Hypothalamus (tissue), 51 donors: ENCODE results near the gene GAL3ST3.
"Not testable (repeated sequence)": the region's sequence is repeated elsewhere in the genome, so short reads cannot be mapped to it uniquely, and the experiment has no call there.

ENCODE experiments used
- DNase-seq, 51 donors: peaks; one replicate each; lab custom pipeline; 2025; lab: John Stamatoyannopoulos, UW

Gene GAL3ST3

GRCh38 chr11:66045177-66045639, 3.8 kb downstream of the GAL3ST3 start:
- peak in 49 of 51 donors; percentile 14 to 83 (median 58) for DNase-seq

GRCh38 chr11:66044757-66045156, 4.2 kb downstream of the GAL3ST3 start:
- DNase-seq = no peak

DNA sequence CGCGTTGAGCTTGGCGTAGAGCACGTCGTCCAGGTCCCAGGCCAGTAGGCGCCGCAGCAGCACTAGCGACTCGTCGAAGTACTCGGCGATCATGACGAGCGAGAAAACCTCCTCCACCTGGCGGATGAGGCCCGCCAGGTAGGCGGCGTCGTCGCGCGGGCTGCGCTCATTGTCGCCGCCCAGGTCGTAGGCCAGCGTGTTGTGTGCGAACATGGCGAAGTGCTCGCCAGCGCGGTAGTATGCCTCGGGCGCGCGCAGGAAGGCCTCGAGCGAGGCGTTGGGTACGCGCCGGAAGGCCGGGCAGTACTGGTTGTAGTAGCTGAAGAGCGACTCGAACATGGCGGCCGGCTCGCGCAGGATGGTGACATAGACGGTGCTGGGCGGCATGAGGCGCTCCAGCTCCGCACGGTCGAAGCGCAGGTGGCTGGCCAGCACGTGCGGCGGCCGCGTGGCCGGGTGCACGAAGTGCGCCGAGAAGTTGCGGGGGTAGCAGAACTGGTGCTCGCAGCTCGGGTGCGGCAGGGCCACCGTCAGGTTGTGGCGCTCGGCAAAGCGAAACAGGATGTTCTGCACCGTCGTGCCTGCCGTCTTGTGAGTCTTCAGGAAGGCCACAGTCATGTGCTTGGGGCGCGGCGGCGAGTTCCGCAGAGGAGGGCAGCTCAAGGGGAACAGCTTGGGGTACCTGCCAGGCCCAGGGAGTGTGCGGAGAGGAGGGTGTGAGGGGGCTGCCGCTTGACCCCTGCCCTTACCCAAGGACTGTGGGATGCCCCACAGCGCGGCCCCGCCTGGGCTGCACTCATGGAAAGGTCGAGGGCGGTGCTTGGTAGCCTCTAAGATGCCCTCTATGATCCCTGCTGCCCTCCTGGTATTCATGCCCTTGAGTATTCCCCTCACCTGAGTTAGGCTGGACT, 5.7 kb downstream of the GAL3ST3 start:
- no peak for DNase-seq

DNA sequence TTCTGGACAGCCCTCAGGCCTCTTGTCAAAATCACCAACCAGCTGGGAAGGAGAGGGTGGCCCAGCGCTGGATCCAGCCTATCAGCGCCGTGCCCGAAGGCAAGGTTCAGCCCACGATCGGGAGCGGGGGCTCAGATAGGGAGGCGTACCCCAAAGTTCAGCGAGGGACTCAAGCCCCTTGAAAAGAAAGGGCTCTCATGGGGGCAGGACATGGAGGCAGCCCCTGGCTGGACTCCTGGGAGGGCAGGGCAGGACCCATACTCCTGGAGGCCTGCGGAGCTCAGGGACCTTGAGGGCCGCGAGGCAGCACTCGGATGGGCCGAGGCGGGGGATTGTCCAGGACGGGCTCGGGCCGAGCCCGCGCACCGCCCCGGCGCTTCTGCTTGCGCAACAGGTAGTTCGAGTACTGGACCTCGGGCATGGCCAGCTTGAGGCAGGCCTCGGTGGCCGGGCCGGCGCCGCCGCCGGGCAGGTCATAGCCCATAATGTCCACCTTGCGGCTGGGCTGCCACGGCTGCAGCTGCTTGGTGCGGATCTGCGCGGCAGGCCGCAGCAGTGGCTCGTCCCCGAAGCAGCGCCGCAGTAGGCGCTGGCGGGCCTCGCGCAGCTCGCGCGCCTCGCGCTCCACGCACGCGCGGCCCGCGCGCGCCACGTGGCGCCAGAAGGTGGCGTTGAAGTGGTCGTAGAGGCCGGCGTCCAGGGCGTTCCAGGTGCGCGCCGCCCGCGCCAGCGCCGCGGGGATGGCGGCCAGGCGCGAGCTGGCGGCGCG, 6.5 kb downstream of the GAL3ST3 start:
- DNase-seq = no peak

GRCh38 chr11:66039765-66040164, 9.2 kb downstream of the GAL3ST3 start:
- no peak for DNase-seq

- DNase-seq = no peak
These were observed 11.6 kb downstream of the GAL3ST3 start for GRCh38 chr11:66037327-66037726.

- DNase-seq = no peak
These were observed 12.6 kb downstream of the GAL3ST3 start for GRCh38 chr11:66036334-66036710.

DNA sequence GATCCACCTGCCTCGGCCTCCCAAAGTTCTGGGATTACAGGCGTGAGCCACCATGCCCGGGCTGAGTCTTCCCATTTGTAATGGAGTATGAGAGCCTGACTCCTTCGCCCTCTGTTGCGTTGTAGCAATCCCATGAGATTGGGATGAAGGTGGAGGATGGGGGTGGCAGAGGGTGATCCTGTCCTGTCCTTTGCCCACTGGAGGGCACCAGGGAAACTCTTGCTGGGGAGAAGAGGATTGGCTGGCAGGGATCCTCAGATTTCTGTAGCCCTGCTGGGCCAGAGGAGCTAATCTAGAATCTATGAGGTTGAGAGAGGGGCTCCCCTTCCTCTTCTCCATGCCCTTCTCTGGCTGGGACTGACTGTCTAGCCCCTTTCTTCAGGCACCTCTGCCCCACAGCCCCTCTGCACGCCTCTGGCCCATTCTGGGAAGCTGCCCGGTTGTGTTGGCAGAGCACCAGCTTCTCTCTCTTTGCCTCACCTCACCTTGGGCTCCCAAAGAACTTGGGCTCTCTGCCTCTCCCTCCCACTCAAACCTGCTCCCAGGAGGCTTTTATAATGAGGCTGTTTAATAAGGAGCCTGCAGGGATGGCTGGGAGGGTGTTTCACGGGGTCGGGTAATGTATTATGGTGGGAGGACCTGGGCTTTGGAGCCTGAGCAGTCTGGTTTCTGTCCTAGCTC, 13.2 kb downstream of the GAL3ST3 start:
- no peak for DNase-seq

- no peak for DNase-seq
These were observed 15.8 kb downstream of the GAL3ST3 start for GRCh38 chr11:66032957-66033735.

- DNase-seq = no peak
These were observed 22.9 kb downstream of the GAL3ST3 start, which contains the start of gene CATSPER1 for GRCh38 chr11:66026017-66026529. CATSPER1 (minus strand) TSS chr11:66026479; CDS start chr11:66026379, 100 bp downstream.

GRCh38 chr11:66023186-66023440, 25.8 kb downstream of the GAL3ST3 start:
- DNase-seq = not testable (repeated sequence)

- DNase-seq = peak in 39 of 51 donors; percentile 5 to 76 (median 31)
These were observed 26.4 kb downstream of the GAL3ST3 start for GRCh38 chr11:66022401-66023185.

- DNase-seq = peak in 1 of 51 donors; percentile 3
These were observed 28.2 kb downstream of the GAL3ST3 start for GRCh38 chr11:66020618-66021357.

DNA sequence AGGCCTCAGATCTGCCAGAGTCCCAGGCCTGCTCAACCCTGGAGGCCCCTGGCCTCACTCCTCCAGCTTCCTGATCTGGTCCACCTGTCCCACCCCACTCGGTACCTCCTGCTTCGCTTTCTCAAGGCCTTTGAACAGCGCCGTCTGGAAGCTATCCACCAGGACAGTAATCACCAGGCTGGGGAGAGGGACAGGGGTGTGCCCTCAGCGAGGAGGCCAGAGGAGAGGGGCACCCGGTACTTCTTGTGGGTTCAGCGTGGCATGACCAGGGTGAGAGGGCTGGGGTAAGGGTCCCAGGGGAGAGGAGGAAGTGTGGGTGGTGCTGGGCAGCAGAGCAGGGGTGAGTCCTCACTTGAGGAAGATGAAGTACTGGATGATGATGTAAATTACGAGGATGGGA, 28.7 kb downstream of the GAL3ST3 start:
- no peak for DNase-seq

- no peak for DNase-seq
These were observed 31.6 kb downstream of the GAL3ST3 start for GRCh38 chr11:66017321-66017720.

GRCh38 chr11:66016793-66017177, 32.2 kb downstream of the GAL3ST3 start:
- no peak for DNase-seq

DNA sequence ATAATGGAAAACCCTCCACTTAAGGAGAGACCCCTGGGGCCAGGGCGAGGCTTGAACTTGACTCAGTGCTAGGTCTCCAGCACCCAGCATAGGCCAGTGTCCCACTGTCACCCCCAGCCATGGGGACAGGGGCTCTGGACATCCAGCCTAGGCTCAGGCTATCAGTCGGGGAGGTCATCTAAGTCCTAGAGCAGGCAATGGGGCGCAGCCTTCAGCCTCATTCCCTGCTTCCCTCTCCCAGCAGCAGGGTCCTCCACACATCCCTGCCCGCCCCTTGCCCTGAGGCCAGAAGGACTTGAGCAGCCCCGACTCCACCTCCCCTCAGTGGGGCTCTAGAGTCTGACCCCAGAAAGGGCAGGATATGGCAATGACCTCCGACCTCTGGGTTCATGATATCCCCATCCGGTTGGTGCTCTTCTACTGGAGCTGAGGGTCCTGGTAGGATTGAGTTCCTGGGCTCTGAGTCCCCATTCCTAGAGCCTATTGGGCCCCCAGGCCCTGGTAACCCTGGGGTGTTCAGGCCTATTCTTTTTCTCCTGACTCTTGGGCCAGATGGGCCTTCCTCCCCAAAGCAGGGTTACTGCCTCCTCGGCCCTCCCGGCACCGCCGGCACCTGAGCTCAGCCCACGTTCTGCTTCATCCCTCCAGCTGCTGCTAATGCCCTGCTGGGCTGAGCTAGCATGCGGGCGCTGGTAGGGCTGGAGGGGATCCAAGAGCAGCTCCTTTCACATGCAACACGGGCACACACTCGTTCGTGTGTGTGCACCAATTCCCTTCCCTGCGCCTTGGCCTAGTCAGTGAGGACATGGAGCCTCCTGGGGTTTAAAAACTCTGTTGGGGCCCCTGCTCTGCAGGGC, 32.8 kb downstream of the GAL3ST3 start:
- DNase-seq = no peak

GRCh38 chr11:66015454-66015881, 33.5 kb downstream of the GAL3ST3 start:
- no peak for DNase-seq
